ENCODE results near the gene SLC26A11.

Gene SLC26A11

DNA sequence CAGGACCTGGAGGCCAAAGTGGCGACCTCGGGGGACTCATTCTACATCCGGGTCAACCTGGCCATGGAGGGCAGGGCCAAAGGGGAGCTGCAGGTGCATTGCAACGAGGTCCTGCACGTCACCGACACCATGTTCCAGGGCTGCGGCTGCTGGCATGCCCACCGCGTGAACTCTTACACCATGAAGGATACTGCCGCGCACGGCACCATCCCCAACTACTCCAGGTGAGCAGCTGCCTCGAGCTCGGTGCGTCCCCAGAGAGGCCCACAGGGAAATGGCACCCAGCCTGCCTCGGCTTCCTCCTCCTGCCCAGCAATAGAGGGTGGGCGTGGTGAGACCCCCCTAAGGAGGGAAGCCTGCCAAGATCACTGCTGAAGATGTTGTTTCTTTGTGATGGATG lies 18.0 kb upstream of the SLC26A11 start:
- Histone ChIP-seq H3K36me3 (ENCODE audit: low read length) (no peaks in the 10 kb centered on the region), H3K27ac (ENCODE audit: low read depth, low read length) (no peak overlapping the region), H3K9me2 (replicated peaks; ENCODE audit: insufficient read depth, low read length) (no peaks in the 10 kb centered on the region), H3K4me2 (ENCODE audit: low read depth, low read length, poor library complexity, severe bottlenecking) (no peak overlapping the region), H3K9me3 (ENCODE audit: insufficient read depth, low read length) (no peaks in the 10 kb centered on the region), H4K20me1 (ENCODE audit: low read depth, low read length) (no peaks in the 10 kb centered on the region), H3K4me3 (ENCODE audit: insufficient read depth, low read length, poor library complexity, severe bottlenecking) (no peak overlapping the region), H2AFZ (ENCODE audit: low read depth, low read length, severe bottlenecking) (no peak overlapping the region), H3K79me2 (ENCODE audit: insufficient read depth, low read length) (no peaks in the 10 kb centered on the region), H3K9ac (ENCODE audit: low read length) (no peak overlapping the region), H3F3A (ENCODE audit: insufficient read depth) (no peaks in the 10 kb centered on the region), H3K27me3 (ENCODE audit: low read length) (no peaks in the 10 kb centered on the region)
- TF ChIP-seq CTCF (IDR thresholded peaks at IDR 0.05; ENCODE audit: insufficient read depth, low read length, poor library complexity, severe bottlenecking) (no peak), EZH2phosphoT487 (conservative IDR thresholded peaks at IDR 0.05; ENCODE audit: low read length) (no peak)

GRCh38 chr17:80203471-80203963 lies 16.7 kb upstream of the SLC26A11 start:
- Histone ChIP-seq H3K36me3 (ENCODE audit: low read length) (no peaks in the 10 kb centered on the region), H4K20me1 (ENCODE audit: low read depth, low read length) (no peaks in the 10 kb centered on the region), H3K9ac (ENCODE audit: low read length) (no peak overlapping the region), H3K79me2 (ENCODE audit: insufficient read depth, low read length) (no peaks in the 10 kb centered on the region), H3K4me3 (ENCODE audit: insufficient read depth, low read length, poor library complexity, severe bottlenecking) (no peak overlapping the region), H3K9me2 (replicated peaks; ENCODE audit: insufficient read depth, low read length) (no peaks in the 10 kb centered on the region), H3F3A (ENCODE audit: insufficient read depth) (no peaks in the 10 kb centered on the region), H3K27ac (ENCODE audit: low read depth, low read length) (no peak overlapping the region), H3K27me3 (ENCODE audit: low read length) (no peaks in the 10 kb centered on the region), H2AFZ (ENCODE audit: low read depth, low read length, severe bottlenecking) (no peak overlapping the region), H3K4me2 (ENCODE audit: low read depth, low read length, poor library complexity, severe bottlenecking) (no peak overlapping the region), H3K9me3 (ENCODE audit: insufficient read depth, low read length) (no peaks in the 10 kb centered on the region)
- TF ChIP-seq EZH2phosphoT487 (conservative IDR thresholded peaks at IDR 0.05; ENCODE audit: low read length) (no peak), CTCF (IDR thresholded peaks at IDR 0.05; ENCODE audit: insufficient read depth, low read length, poor library complexity, severe bottlenecking) (no peak)

DNA sequence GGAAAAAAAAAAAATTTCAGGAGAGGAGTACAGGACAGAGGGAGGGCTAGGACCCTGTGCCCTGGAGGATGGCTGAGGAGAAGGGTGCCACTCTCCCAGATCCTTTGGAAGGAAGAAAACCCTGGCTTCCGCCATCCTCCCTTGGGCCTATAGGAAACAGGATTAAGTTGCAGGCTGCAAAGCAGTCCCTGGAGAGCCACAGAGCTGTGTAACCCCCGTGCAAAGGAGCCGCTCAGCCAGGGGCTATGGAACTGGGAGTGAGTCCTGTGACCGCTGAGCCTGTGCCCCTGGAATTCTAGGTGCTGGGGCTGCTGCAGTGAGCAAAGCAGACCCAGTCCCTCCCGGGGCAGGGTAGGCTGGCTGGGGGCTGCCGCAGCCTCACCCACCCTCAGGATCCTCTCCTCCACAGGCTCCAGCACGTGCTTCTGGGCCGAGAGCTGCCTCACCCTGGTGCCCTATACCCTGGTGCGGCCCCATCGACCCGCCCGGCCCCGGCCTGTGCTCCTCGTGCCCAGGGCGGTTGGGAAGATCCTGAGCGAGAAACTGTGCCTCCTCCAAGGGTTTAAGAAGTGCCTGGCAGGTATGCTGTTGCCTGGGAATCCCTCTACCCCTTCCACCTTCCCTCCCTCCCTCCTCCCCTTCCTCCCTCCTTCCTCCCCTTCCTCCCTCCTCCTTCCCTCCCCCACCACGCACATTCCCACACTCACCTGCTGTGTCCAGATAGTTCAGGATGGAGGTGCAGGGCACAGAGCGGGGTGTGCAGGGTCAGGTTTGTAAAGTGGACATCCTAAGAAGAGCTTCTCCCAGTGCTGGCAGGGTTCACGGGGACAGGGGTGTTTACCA lies 15.4 kb upstream of the SLC26A11 start:
- H2AFZ ChIP-seq (ENCODE audit: low read depth, low read length, severe bottlenecking), result no peak overlapping the region
- H3K9me2 ChIP-seq (replicated peaks; ENCODE audit: insufficient read depth, low read length), result no peaks in the 10 kb centered on the region
- H3K36me3 ChIP-seq (ENCODE audit: low read length), result no peaks in the 10 kb centered on the region
- TF ChIP-seq EZH2phosphoT487 (conservative IDR thresholded peaks at IDR 0.05; ENCODE audit: low read length), result no peak
- no peak for TF ChIP-seq CTCF (IDR thresholded peaks at IDR 0.05; ENCODE audit: insufficient read depth, low read length, poor library complexity, severe bottlenecking)
- no peaks in the 10 kb centered on the region for H3F3A ChIP-seq (ENCODE audit: insufficient read depth)
- H3K27me3 ChIP-seq (ENCODE audit: low read length), result no peaks in the 10 kb centered on the region
- H3K4me2 ChIP-seq (ENCODE audit: low read depth, low read length, poor library complexity, severe bottlenecking), result no peak overlapping the region
- H3K27ac ChIP-seq (ENCODE audit: low read depth, low read length), result no peak overlapping the region
- no peaks in the 10 kb centered on the region for H3K79me2 ChIP-seq (ENCODE audit: insufficient read depth, low read length)
- no peaks in the 10 kb centered on the region for H3K9me3 ChIP-seq (ENCODE audit: insufficient read depth, low read length)
- no peaks in the 10 kb centered on the region for H4K20me1 ChIP-seq (ENCODE audit: low read depth, low read length)
- H3K9ac ChIP-seq (ENCODE audit: low read length), result no peak overlapping the region
- no peak overlapping the region for H3K4me3 ChIP-seq (ENCODE audit: insufficient read depth, low read length, poor library complexity, severe bottlenecking)
